T follicular helper cell (primary cell): Measurements from ENCODE around the gene NRG2.

Experiments
- DNase-seq: peaks from one replicate; pipeline ENCODE4 v3.0.0-alpha.2; 2020; ENCODE audit warnings: low read depth

Gene NRG2

DNA sequence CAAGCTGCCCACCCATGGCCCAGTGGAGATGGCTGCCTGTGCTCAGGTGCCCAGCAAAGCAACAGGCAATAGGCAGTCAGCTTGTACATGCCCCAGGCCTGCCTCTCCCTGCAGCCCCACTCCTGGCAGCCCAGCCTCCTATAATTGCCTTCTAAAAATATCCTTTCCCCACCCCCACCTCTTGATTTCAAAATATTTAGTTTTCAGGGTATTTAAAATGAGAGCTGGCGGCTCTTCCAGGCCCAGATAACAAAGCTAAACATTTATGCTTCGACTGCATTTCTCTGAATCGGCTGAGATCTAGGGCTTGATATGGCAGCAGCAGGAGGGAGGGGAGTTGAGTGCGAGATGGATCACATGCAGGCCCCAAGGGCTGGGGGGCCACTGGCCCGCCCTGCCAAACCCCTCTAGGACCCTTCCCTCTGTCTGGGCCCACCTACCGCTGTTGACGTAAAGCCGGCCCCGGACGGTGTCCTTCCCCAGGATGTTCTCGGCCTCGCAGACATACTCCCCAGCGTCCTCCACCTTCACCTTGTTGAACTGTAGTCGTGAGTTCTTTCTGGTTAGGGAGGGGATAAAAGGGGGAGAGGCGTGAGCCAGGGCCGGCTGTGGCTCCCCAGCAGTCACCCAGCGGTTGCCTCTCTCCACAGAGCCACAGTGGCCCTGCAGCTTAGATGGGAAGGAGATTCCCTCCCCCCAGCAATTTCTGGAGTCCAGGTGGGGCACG, 162.5 kb downstream of the NRG2 start:
- DNase-seq: no peak

DNA sequence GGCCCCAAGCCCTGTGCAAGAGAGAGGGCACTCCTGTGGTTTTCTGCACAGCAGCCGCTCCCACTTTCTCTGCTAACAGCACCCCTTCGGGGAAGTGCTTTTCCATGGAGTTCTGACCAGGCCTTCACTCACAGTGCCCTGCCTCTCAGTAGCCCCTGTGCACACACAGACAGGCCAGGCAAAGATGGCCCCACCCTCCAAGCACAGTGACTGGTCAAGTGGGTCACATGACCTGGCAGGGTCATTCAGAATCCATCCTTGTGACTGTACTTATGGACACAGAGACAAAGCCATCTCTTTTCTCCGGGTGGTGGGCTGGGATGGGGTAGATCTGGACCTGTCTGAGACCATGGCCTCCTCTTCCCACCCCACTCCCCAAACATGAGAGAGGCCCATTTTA, 165.0 kb downstream of the NRG2 start:
- no peak for DNase-seq

DNA sequence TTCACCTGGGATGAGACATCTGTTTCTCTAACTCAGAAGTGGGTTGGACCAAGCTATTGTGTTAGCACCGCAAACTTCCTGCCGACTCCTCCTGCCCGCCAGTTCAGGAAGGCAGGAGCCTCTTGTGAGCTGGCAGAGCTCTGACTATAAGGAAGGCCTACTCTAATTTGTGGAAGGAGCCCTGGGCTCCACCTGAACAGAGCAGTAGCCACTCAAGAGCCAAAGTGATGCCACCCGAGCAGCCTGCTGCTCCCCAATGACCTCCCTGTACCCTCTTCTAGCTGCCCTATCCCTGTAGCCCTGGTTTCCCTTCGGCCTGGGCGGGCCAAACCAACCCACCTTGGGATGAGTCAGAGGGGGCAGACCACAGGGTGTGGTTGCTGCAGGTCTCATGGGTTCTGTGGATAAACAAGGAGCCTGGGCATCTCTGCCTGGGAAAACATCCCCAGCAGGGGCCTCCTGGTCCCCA, 165.9 kb downstream of the NRG2 start:
- no peak for DNase-seq

DNA sequence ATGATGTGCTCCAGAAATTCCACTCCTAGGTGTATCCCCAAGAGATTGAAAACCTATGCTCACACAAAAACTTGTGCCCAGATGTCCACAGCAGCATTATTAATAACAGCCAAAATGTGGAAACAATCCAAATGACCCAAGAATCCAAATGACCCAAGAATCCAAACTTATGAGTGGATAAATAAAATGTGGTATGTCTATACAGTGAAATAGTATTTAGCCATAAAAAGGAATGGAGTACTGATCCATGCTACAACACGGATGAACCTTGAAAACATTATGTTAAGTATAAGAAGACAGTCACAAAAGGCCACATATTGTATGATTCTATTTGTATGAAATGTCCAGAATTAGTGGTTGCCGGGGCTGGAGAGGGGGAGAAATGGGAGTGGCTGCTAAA, 167.1 kb downstream of the NRG2 start:
- DNase-seq: no peak

DNA sequence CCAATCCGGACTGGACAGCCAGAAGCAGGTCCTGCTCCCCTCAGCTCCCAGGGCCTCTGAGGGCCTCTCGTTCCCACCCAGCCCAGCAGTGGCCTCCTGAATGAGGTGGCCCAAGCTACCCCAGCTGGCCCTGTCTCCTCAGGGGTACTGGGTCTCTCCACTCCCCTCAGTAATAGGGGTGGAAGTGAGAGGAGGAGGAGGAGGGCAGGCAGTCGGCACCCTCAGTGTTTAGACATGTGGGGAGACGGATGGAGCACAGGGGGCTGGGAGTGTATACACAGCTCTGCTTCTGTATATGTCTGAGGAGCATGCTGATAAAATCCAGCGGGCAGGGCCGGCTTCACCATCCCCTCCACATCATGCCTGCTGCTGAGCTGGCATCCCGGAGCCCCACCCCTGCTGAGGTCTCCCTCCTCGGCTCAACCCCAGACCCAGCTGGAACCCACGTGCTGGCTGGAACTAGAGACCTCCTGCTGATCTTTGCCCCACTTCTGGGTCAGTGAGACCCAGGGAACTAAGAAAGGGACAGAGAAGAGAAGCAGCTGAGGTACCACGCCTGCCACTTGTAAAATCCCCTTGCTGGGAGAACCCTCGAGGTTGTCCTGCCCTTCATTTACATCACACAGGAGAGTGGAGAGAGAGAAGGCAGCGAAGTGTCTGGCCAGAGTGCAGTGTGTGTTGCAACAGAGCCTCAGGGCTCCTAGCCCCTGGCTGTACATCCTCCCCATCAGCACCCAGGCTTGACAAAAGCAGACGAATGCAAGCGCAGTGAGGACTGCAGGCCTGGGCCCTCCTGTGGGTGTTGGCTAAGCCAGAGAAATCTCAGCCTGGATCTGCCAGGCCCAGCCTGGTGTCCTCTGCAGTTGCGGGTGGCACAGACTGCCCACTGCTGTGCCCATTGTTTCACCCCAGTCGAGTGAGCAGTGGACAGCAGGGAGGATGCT, 170.0 kb downstream of the NRG2 start:
- DNase-seq: no peak

DNA sequence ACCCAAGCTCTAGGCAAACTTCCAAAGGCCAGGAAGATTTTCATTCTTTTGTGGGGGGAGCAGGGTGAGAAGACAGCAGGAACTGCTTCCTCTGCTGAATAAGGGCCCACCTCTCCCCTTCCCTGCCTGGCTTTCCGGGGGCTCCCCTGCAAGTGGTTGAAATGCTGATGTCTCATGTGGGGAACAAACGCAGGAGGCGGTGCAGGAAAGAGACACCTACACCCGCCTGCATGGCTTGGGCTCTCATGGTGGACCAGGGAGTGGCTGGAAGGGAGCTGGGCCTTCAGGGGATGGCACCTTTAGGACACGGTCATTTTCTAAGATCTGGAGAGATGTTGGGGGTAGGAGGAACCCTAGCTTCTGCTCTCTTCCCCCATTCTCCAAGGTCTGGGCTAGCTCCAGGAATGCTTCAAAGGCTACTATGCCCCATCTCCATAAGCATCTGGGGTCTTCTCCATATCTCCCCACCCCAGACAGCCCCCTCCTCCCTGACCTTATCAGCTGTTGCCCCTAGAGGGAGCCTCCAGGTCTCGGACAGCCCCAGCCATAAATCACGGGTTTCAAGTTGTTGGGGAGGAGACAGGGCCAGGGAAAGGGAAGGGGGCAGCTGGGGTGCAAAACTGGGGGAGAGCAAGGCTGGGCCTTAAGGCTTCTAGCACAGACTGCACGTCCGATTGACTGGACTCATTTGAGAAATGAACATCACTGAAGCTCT, 170.9 kb downstream of the NRG2 start:
- DNase-seq: no peak

DNA sequence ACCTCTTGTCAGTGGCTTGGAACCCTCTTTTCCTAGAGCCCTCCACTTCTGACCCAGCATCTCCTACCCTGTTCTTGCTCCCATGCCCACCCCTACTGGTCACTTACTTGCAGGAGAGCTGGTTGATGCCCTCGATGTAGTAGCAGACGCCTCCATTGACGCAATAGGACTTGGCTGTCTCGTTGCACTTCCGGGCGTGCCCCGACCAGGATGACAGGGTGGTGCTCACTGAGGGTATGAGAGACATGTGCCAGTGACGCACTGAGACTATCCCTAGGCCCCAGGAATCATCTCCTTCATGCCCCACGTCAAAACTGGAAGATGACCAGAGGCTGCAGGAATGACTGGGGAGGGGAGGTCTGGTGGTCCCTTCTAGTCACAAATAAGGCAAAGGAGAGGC, 171.5 kb downstream of the NRG2 start:
- no peak for DNase-seq

DNA sequence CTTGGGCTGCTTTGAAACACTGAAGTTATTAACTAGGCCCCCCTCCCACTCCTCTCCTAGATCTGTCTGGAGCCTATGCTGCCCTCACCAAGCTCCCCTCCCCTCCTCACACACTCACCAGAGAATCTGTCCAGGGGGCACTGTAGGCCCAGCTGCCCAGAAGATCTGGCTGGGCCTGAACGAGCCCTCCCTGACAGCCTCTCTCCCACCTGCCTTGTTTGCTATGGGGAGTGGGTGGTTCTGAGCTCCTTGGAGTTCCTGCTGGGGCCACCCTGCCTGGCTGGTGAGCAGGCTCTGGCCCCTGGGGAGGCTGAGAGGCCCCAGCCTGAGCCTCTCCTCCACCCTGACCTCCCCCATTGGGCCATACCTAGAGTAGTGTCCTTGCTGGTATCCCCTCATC, 172.4 kb downstream of the NRG2 start:
- no peak for DNase-seq

DNA sequence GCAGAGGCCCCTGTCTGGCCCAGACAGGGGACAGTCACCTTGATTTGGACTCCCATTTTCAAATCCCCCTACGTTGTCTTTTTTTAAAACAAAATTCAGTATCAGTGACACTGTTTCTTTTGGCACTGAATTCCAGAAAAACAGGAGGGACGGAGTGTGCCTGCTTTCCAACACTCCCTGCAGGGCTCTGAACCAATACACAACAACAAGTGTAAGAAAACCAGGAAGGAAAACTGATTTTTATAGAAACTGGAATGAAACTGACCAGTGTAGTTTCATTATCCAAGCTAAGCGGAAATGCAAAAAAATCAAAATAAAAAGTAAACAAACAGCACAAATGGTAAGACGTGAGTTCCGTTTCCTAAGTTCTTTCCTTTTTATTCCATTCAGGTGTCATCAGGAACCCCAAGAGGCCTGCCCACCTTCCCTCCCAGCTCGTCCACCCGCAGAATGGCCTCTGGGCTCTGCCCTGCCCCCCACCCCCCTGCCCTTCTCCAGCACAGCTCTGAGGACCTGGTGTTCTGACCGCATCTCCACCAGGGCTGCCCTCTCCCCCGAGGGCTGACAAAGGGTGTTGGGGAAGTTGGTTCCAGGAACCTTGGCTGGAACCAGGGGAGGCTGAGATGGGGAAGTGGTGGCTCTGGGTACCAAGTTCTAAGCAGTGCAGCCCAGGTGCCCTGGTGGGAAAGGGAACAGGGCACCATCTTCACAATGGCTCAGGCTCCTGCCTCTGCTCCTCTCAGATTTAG, 173.9 kb downstream of the NRG2 start:
- DNase-seq: no peak

DNA sequence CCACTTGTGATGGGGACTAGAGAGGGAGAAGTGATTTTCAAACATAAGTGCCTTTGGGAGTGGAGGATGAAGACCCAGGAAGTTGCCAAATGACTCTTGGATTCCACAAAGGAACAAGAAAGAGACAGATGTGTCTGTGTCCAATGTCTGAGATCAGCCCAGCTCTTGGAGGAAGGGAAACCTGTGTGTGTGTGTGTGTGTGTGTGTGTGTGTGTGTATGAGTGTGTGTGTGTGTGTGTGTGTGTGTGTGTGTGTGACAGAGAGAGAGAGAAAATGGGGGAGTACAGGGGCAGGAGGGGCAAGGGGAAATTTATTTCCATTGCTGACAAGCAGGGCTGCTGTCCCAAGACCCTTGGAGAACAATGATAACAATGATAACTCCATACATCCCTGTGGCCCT, 175.5 kb downstream of the NRG2 start:
- DNase-seq: no peak

DNA sequence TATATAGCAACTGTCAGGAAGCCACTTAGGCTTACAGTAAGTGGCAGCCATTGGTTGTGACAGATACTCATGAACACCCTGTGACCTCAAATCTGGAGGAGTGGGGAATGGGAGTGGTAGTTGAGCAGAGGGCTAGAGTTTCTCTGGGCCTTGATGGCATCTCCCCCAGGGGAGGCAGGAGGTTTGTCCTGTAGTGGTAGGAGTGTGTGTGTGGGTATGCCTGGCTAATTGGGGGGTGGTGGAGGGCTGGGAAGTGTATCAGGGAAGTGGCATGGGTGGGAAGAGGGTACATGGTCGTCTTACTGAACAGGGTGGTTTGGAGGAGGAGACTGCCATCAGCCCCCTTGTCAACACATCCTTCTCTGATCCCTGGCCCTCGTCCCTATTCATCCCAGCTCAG, 176.0 kb downstream of the NRG2 start:
- no peak for DNase-seq

DNA sequence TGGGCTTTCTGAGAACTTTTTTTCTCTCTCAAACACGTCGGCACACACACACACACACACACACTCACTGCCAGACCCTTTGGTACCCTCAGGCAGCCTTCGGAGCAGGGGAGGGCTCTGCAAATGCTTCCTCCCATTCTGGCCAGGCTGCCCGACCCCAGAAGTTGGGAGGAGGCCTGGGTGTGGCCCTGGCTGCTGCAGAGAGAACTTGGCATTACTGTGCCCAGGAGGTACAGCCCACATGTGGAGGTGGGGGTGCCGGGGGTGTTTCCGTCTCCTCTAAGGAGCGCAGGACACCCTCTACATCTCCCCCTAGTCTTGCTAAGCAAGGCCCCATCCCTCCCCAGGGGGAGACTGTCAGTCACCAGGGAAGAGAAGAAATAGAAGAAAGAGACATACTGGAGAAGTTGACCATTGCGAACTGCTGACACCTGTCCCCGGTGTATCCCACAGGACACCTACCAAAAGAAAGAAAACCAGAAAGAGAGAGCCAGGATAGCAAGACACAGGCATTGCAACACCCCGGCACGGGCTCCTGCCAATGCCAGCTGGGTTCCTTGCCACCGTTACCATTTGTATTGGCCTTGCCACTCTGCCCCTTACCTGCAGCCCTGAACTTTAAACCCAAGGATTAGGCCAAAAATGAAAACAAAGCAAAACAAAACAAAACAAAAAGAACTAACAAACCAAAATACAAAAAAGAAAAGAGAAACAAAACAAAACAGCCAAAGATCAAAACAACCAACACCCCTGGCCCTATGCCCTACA, 178.2 kb downstream of the NRG2 start:
- no peak for DNase-seq

DNA sequence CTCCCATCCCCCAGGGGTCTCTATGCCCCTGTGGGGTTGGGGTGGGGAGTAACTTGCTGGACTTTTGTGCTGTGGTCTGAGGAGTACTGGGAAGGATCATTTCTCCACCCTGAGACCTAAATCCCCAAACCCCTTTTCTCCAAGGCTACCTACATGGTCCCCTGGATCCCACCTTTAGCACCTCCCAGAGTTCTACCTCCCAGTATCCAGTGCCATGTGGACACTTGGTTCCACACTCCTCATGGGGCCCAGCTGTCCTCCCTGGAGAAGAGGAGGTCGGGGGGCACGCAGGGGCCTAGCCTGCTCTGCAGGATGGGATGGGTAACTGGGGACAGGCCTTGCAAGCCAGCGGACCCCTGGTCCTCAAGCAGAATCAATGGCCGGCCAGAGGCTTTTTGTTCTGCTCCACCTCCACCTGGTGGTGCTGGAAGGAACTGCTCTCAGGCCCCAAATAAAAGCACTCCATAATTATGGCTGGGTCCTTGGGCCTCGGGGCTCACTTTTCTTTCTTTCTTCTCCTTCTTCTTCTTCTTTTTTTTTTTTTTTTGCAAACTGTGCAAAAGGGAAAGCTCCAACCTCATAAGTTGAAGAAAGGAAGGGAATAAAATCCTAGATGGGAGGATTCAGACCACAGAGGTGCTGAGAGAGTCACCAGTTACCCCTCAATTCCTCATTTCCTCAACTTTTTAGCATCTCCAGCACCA, 179.1 kb downstream of the NRG2 start:
- DNase-seq: peak; percentile 35

DNA sequence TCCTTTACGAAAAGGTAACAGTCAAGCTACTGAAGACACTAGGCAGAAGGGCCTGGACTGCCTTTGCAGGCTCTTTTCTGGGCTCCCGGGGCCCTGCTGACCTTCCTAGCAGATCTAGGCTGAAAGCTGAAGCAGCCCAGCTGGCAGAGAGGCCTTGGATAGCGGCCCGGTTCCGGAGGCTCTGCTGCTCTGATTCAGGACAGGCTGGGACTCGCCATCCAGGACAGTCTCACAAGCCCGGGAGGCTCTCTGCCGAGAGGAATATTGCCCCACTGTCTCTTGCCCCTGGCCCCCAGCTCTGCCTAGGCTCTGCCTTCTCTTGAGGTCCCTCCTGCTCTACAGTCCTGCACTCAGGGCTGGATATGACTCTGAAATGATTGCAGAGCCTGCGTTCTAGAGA, 179.7 kb downstream of the NRG2 start:
- DNase-seq: no peak

DNA sequence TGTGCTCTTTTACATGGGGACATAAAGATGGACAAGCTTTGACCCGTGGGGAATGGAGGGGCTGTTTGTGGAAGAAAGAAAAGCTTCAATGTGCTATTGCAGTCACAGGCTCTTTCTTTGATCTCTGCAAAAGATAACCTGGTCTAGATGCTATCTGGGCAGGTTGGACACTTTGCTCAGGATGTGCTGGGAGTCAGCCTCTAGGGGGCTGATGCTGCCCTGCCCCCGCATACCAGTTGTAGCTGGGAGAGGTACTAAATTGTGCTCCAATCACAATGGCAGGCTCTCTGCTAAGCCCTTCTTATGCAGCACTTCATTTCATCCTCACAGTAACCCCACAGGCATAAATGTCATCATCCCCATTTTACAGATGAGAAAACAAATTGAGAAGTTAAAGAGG, 180.3 kb downstream of the NRG2 start:
- no peak for DNase-seq

DNA sequence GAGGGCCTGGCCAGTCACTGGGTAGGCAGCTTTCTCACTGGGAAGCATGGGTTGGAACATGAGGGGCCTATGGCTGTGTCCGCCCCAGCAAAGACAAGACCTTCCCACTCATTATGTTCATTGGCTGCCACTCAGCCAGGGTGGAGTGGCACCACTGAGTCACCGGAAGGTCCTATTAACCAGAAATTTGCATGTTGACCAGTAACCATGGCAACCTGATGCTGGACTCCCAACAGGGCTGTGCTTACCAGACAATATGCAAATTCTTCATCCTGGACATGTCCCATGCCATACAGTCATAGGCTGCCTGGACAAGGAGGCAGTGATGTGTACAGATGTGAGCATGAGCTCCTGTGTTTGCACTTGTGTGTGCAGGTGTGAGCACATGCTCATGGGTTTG, 180.8 kb downstream of the NRG2 start:
- no peak for DNase-seq

DNA sequence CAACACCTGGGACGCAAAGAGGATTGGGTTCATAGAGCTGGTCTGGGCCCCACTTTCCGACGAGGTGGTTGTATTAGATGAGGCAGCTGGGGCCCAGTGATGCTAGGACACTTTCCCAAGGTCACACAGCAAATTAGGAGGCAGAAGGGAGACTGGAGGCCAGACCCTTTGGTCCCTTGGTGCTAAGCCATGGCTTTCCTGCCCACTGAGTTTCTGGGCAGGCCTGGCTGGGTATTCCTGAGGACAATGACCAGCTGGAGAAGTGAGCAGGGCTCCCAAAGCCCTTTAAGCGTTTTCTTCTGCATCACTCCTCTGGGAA, 181.3 kb downstream of the NRG2 start:
- no peak for DNase-seq

DNA sequence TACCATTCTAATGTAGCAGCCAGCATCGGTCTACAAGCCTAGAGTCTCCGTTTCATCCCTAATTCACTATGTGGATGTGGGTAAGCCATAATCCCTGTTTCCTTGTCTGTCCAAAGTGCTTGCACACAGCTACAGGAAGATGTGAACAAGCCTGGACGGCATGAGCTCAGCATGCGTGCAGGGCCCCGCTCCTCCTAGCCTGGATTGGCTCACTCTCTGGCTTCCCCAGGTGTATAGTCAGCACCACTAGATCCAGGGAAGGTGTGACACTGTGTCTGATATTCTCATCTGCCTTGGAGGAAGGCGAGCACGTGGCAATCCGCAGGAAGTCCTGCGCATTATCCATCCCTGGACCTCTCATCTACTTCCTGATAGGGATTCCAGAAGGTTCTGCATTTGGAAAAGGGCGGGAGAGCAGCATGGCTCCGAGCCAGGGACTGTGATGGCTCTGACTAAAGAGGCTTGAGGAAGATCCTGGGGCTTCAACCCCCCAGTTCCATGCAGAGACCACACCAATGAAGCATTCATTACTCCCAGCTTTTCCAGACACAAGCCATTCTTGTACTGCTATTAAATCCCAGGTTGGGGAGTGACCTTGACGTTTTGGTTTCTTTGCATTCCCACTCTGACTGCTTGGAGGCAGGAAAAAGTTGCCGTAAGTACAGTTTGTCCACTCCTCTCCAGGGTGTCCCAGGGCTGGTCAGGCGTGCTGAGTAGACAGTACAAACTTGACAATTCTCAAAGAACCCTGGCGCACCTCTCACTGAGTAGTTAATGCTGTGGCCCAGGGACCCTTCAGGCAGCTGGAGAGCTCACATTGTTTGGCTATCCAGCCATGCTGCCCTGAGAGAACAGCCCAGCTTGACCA, 181.8 kb downstream of the NRG2 start:
- no peak for DNase-seq

DNA sequence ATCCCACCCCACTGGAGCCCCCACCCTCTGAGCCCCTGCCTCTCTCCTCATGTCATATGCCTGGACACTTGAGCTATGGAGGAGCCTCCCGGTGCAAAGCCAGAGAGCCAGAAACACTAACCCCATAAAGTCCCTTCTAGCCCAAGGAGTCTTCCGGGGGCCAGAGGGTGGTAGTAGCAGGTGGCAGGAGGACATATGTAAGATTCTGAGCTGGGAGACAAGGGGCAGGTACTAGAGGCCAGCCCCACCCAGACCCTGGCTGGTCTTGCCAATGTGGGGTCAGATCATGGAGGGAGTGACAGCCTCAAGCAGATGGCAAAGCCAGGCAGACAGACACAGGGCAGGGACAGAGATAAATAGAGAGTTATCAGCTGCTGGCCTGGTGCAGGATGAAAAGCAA, 184.1 kb downstream of the NRG2 start:
- DNase-seq: no peak

DNA sequence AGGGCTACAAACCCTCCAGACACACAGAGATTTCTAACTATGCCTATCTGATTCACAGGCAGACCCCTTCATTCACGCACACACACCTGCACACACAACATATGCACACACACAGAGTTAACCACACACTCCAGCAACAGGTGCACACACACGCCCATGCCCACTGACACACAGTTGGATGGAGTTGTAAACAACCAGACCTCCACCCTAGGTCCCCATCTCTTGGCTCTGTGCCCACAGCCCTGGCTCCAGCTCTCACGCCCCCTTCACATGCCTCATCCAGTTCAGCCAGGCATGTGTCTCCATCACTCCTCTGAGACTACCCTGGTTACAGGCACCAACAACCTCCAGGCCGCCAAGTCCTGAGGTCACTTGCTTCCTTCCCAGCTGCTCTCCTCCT, 186.4 kb downstream of the NRG2 start:
- no peak for DNase-seq
